ENCODE results near the gene SPATA31C1. TPM values are rescaled to one million over a fixed set of nuclear protein-coding genes. Genes with fewer than 3 reads are reported as not detected.

The SPATA31C1 gene
- total RNA-seq, 4 donors from 2014 or later: not detected

GRCh38 chr9:87889882-87890252 lies 27.9 kb upstream of the SPATA31C1 start:
- Histone ChIP-seq H3K36me3 (no peaks in the 10 kb centered on the region), H3K4me1 (no peaks in the 10 kb centered on the region), H3K4me3 (no peak overlapping the region), H3K9me3 (peaks cover 0 to 5% (median 0%) of the 10 kb centered on the region in 3 donors), H3K27ac (no peak overlapping the region), H3K27me3 (no peaks in the 10 kb centered on the region)
- no CpG with 5 or more reads among the region's 4 CpGs for WGBS, 2 donors (ENCODE audit: low coverage in 1 of 2)
- TF ChIP-seq POLR2AphosphoS5 (IDR thresholded peaks at IDR 0.05) (no peak), CTCF (IDR thresholded peaks at IDR 0.05) (no peak), EP300 (IDR thresholded peaks at IDR 0.05) (no peak), POLR2A (IDR thresholded peaks at IDR 0.05) (no peak)
- no peak for ATAC-seq

DNA sequence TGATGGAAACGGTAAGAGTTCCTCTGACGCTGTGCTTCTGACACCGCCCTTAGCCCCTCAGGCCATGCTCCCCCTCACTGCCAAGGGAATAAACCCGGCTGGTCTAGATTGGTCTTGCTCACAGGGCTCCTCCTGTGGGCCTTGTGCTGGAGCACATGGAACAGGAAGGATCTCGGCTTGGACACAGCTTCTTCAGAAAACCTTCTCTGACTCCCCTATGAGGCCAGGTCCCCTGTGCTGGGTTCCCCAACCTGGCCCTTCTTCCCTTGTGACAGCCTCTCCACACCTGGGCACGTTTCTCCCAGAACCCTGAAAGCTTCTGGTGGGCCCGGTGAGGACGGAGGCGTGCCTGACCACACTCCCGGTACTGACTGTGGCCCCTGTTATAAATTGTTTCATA lies 26.9 kb upstream of the SPATA31C1 start:
- Histone ChIP-seq H3K36me3 (no peaks in the 10 kb centered on the region), H3K4me1 (no peaks in the 10 kb centered on the region), H3K4me3 (no peak overlapping the region), H3K27me3 (no peaks in the 10 kb centered on the region), H3K27ac (no peak overlapping the region), H3K9me3 (peaks cover 0 to 5% (median 0%) of the 10 kb centered on the region in 3 donors)
- 70 to 80% methylated on average over 1 to 2 of the region's 10 CpGs for WGBS, 2 donors (ENCODE audit: low coverage in 1 of 2)
- TF ChIP-seq CTCF (IDR thresholded peaks at IDR 0.05) (no peak), POLR2AphosphoS5 (IDR thresholded peaks at IDR 0.05) (no peak), EP300 (IDR thresholded peaks at IDR 0.05) (no peak), POLR2A (IDR thresholded peaks at IDR 0.05) (no peak)
- no peak for ATAC-seq

DNA sequence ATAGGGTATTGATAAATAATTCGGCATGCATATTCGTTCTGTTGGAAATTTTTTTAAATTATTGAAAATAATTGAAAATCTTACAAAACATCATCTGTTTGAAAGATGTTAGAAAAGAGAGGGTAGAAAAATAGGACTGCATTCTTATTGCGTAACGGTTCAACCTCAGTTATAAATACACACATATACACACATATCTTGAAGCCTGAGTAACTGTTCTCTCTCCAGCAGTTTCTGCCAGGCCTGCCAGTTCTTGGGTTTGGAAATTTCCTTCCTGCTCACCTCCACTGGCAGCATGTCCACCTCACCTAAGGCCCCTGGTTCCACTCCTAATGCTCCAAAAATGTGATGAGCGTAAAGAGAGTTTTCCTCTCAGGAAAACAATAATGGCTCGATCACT lies 26.0 kb upstream of the SPATA31C1 start:
- no peaks in the 10 kb centered on the region for H3K4me1 ChIP-seq
- no peaks in the 10 kb centered on the region for H3K36me3 ChIP-seq
- WGBS, 2 donors (ENCODE audit: low coverage in 1 of 2): 96 to 97% methylated on average over 6 of the region's 6 CpGs
- TF ChIP-seq EP300 (IDR thresholded peaks at IDR 0.05) (no peak), POLR2AphosphoS5 (IDR thresholded peaks at IDR 0.05) (no peak), POLR2A (IDR thresholded peaks at IDR 0.05) (no peak), CTCF (IDR thresholded peaks at IDR 0.05) (no peak)
- no peak overlapping the region for H3K4me3 ChIP-seq
- no peaks in the 10 kb centered on the region for H3K27me3 ChIP-seq
- H3K27ac ChIP-seq: no peak overlapping the region
- no peak for ATAC-seq
- peaks cover 0 to 5% (median 0%) of the 10 kb centered on the region in 3 donors for H3K9me3 ChIP-seq

DNA sequence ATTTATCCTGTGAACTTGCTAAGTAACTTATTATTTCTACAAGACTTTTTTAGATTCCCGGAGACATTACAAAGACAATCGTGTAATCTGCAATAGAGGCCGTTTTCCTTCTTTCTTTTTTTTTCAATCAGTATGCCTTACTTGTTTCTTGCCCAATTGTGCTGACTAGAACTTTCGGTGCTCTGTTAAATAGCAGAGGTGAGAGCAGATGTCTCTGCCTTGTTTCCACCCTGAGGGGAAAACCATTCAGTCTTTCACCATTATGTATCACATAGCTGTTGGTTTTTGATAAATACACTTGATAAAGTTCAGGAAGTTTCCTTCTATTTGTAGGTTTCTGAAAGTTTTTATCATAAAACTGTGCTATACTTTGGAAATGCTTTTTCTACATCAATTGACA lies 24.8 kb upstream of the SPATA31C1 start:
- no peaks in the 10 kb centered on the region for H3K27me3 ChIP-seq
- 77 to 84% methylated on average over 4 of the region's 4 CpGs for WGBS, 2 donors (ENCODE audit: low coverage in 1 of 2)
- no peak overlapping the region for H3K27ac ChIP-seq
- no peak for ATAC-seq
- no peaks in the 10 kb centered on the region for H3K36me3 ChIP-seq
- H3K4me1 ChIP-seq: no peaks in the 10 kb centered on the region
- H3K4me3 ChIP-seq: no peak overlapping the region
- peaks cover 0 to 5% (median 0%) of the 10 kb centered on the region in 3 donors for H3K9me3 ChIP-seq
- no peak for TF ChIP-seq EP300 (IDR thresholded peaks at IDR 0.05)
- TF ChIP-seq POLR2A (IDR thresholded peaks at IDR 0.05): no peak
- TF ChIP-seq CTCF (IDR thresholded peaks at IDR 0.05): no peak
- TF ChIP-seq POLR2AphosphoS5 (IDR thresholded peaks at IDR 0.05): no peak

DNA sequence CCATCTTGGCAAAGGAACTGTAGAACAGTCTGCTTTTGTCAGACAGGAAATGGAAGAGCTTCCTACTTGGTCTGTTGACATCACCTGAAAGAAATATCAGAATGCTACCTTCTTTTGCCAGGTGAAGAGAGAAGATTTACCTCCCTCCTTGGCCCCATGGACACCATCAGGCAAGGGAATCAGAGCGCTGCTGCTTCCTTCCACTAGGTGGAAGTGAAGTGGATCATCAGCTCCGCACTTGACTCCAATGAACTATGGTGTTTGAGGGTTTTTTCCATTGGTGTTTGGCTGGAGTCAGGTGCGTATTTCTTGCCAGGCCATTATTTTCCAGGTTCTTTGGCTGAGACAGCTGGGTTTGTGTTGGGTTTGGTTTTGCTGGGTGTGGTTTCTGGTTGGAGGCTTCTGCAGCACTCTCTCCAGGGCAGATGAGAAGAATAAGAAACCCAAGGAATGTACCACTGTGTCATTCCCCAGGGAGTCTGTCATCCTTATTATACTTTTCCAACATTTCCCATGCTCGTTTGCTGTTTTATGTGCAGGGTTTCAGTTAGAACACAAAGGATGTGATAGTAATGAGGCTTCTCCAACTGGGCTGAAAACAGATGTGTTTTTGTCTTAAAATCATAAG lies 22.6 kb upstream of the SPATA31C1 start:
- Histone ChIP-seq H3K9me3 (peaks cover 0 to 5% (median 0%) of the 10 kb centered on the region in 3 donors), H3K27ac (no peak overlapping the region), H3K27me3 (no peaks in the 10 kb centered on the region), H3K4me1 (no peaks in the 10 kb centered on the region), H3K36me3 (no peaks in the 10 kb centered on the region), H3K4me3 (no peak overlapping the region)
- TF ChIP-seq POLR2AphosphoS5 (IDR thresholded peaks at IDR 0.05) (no peak), POLR2A (IDR thresholded peaks at IDR 0.05) (no peak), CTCF (IDR thresholded peaks at IDR 0.05) (no peak), EP300 (IDR thresholded peaks at IDR 0.05) (no peak)
- no peak for ATAC-seq
- WGBS, 2 donors (ENCODE audit: low coverage in 1 of 2): 22 to 81% methylated on average over 1 to 4 of the region's 4 CpGs
